Ovary (tissue), 9 donors: ENCODE data around the gene P2RY1. TPM values are rescaled to one million over a fixed set of nuclear protein-coding genes. Genes with fewer than 3 reads are reported as not detected.

Source experiments
- DNase-seq, 5 donors: peaks; one replicate each; pipeline ENCODE4 v3.0.0-alpha.2; 2019 to 2020
- H3K27ac ChIP-seq, 2 donors: fragments of 200-600 bp; one replicate each; pipeline versions ENCODE4 v1.5.1 to v1.8.0; 2019 to 2022
- H3K27me3 ChIP-seq: fragments of 200-600 bp; one replicate; pipeline ENCODE4 v1.8.0; 2022
- H3K36me3 ChIP-seq: fragments of 200-600 bp; sonication (generic); one replicate; pipeline ENCODE4 v1.5.1; 2019
- H3K4me1 ChIP-seq: one replicate; pipeline ENCODE4 v1.8.1; 2013; ENCODE audit warnings: mild to moderate bottlenecking, moderate library complexity; ENCODE audit not compliant: insufficient read depth
- H3K4me3 ChIP-seq: fragments of 200-600 bp; sonication (generic); one replicate; pipeline ENCODE4 v1.5.1; 2017
- H3K9me3 ChIP-seq, 2 donors: fragments of 200-600 bp in 1 of 2; sonication (generic) in 1 of 2; one replicate each; pipeline versions ENCODE4 v1.5.1 to v1.8.1; 2013 to 2019; ENCODE audit warnings: mild to moderate bottlenecking in 1 of 2, moderate library complexity in 1 of 2
- EP300 ChIP-seq: sonication (generic); formaldehyde crosslinking; IDR thresholded peaks from one replicate; pipeline ENCODE4 v1.6.1; 2017; ENCODE audit warnings: antibody characterized with exemption
- POLR2A ChIP-seq: fragments of 450-650 bp; IDR thresholded peaks from one replicate; pipeline ENCODE4 v1.6.1; 2017; ENCODE audit warnings: antibody characterized with exemption, mild to moderate bottlenecking, moderate library complexity
- WGBS, 3 donors: extraction: QIAGEN DNeasy Blood & Tissue Kit in 1 of 3; methylation state at CpG; one replicate each; pipeline versions ENCODE4 v1.1.5 to v1.1.7; 2013 to 2017; 5-methylcytosine and 5-hydroxymethylcytosine counted together
- intact Hi-C, 4 donors: fragments of 100-400 bp; cut with DNase I; formaldehyde crosslinking; loops; one replicate each; pipeline versions ENCODE4 v1.11.0 to v1.15.1; 2022 to 2023
- polyA plus RNA-seq, 2 donors: library from polyadenylated mRNA; stranded (reverse); fragments of 200-250 nt in 1 of 2; fragments of 350-450 nt in 1 of 2; fragmentation: Illumina TruSeq in 1 of 2; extraction: RNeasy Lipid Tissue Mini Kit (QIAGEN cat#74804) in 1 of 2; gene quantifications; one replicate each; pipeline ENCODE4 v1.2.3, GENCODE V29; 2013 to 2014
- small RNA-seq: library from RNA; depleted of rRNA; stranded (forward); fragments of <200 nt; gene quantifications from one replicate; pipeline ENCODE3, GENCODE V24; 2016
- total RNA-seq, 7 donors: library from RNA; depleted of rRNA in 2 of 7; stranded (reverse); fragments of >200 nt in 2 of 7; fragmentation: NEBNext Ultra II Directional in 3 of 7; extraction: Animal tissue kit (Norgen Biotek cat#: 25700) in 3 of 7; gene quantifications; one replicate each; pipeline versions ENCODE4 v1.1.0 to v1.2.4, GENCODE V29; 2016 to 2023
- TF ChIP-seq, protein P1 (sequence below), 3 donors: fragments of 450-650 bp in 2 of 3; fragments of 200-600 bp in 1 of 3; IDR thresholded peaks; one replicate each; pipeline versions ENCODE4 v1.5.1 to v1.8.0; 2016 to 2022; ENCODE audit warnings: antibody characterized with exemption in 3 of 3, mild to moderate bottlenecking in 1 of 3
- donor health status: DM: no; HTN: no; CAD: no; lungs with moderate emphysema.
- donor health status: DM: no; HTN: no; CAD: no.
- donor health status: Bipolar disorder and iron deficiency.
- donor health status: DM: yes; HTN: yes; CAD: no.
- donor health status: DM: no; HTN: no; CAD: no.
- donor health status: DM: yes; HTN: yes; CAD: no.

P2RY1 gene
- total and polyA plus RNA-seq, 9 donors: 4.1 to 17.6 (median 7.2) TPM

DNA sequence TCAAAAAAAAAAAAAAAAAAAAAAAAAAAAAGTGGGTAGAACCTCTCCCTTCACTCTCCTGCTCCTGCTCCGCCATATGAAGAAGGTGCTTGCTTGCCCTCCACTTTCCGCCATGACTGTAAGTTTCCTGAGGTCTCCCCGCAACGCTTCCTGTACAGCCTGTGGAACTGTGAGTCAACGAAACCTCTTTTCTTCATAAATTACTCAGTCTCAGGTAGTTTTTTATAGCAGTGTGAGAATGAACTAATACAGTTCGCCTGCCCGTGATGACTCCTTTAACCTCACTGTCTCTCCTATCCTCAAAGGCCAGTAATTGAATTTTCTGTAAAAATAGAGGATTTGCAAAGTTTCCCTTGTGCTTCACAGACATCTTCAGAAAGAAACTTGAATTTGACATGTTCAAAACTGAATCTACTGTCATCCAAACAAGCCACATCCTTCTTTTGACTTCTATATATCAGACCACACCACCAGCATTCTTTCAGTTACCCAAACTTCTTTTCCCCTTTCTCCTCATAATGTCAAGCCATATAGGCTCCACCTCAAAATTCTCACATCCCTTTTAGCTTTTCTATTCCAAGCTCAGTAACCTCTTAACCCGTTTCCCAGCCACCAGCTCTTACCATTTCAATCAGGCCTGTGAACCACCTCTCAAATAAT lies 44.3 kb downstream of the P2RY1 start:
- Histone ChIP-seq H3K27me3 (no peaks in the 10 kb centered on the region), H3K27ac (no peak overlapping the region), H3K4me1 (no peaks in the 10 kb centered on the region), H3K36me3 (no peaks in the 10 kb centered on the region), H3K9me3 (no peaks in the 10 kb centered on the region), H3K4me3 (no peak overlapping the region)
- no peak for DNase-seq
- WGBS, 3 donors: 94 to 96% (median 95%) methylated on average over 8 of the region's 8 CpGs
- TF ChIP-seq POLR2A (no peak), EP300 (no peak)
- TF ChIP-seq, protein P1, sequence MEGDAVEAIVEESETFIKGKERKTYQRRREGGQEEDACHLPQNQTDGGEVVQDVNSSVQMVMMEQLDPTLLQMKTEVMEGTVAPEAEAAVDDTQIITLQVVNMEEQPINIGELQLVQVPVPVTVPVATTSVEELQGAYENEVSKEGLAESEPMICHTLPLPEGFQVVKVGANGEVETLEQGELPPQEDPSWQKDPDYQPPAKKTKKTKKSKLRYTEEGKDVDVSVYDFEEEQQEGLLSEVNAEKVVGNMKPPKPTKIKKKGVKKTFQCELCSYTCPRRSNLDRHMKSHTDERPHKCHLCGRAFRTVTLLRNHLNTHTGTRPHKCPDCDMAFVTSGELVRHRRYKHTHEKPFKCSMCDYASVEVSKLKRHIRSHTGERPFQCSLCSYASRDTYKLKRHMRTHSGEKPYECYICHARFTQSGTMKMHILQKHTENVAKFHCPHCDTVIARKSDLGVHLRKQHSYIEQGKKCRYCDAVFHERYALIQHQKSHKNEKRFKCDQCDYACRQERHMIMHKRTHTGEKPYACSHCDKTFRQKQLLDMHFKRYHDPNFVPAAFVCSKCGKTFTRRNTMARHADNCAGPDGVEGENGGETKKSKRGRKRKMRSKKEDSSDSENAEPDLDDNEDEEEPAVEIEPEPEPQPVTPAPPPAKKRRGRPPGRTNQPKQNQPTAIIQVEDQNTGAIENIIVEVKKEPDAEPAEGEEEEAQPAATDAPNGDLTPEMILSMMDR (IDR thresholded peaks at IDR 0.05): no peak
- intact Hi-C loops: no loop called here

DNA sequence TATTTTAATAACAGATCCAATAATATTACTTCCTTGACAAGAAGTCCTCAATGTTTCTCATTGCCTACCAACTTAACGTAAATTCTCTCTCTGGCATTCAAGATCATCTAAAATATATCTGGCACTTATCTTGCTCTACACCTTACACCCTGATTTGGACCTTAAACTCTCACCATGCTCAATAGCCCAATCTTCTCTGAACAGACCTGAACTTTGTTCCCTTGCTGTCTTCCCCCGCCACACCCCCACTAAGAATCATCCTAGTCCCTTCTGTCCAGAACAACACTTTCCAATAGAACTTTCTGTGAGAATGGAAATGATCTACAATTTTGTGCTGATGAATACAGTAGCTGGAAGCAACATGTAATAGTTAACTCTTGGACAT lies 44.9 kb downstream of the P2RY1 start:
- Histone ChIP-seq H3K27ac (no peak overlapping the region), H3K27me3 (no peaks in the 10 kb centered on the region), H3K4me3 (no peak overlapping the region), H3K9me3 (no peaks in the 10 kb centered on the region), H3K36me3 (no peaks in the 10 kb centered on the region), H3K4me1 (no peaks in the 10 kb centered on the region)
- TF ChIP-seq, protein P1 (IDR thresholded peaks at IDR 0.05): no peak
- WGBS, 3 donors: 75 to 95% (median 92%) methylated on average over 2 of the region's 2 CpGs
- intact Hi-C loops: no loop called here
- DNase-seq: no peak

DNA sequence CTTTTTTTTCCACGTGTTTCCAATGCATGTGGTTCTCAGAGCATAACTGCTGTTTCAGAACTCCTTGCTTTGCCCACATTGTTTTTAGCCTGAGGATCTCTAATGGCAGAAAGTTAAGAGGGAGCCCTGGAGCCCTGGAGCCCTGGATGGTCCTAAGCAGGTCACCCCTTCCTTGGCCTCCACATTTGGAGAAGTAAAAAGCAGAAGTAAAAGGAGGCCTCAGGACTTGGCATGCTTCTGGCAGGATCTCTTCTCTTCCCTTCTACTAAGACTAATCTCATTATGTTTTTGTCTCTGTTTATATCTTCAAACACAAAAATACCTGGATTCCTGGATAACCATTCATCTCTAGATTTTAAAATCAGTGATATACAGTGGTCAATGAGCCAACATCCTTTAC lies 50.1 kb downstream of the P2RY1 start:
- H3K4me1 ChIP-seq: no peaks in the 10 kb centered on the region
- TF ChIP-seq EP300 (no peak), POLR2A (no peak)
- TF ChIP-seq, protein P1 (IDR thresholded peaks at IDR 0.05): no peak
- no peaks in the 10 kb centered on the region for H3K36me3 ChIP-seq

More for the DNA sequence above, 50.1 kb downstream of the P2RY1 start:
- H3K4me3 ChIP-seq: no peak overlapping the region
- WGBS, 3 donors: 36 to 84% (median 83%) methylated on average over 1 of the region's 1 CpG
- H3K27me3 ChIP-seq: no peaks in the 10 kb centered on the region
- H3K27ac ChIP-seq: no peak overlapping the region
- intact Hi-C loops: no loop called here
- no peak for DNase-seq
- no peaks in the 10 kb centered on the region for H3K9me3 ChIP-seq

Small RNA genes lying within 50 kb of the gene (small RNA-seq; reads per million reads assigned to genes)
- gene ATP5MGP5: not detected
